Esophagus squamous epithelium (tissue), 4 donors: ENCODE data around the gene SEPTIN14.
"Not testable (repeated sequence)": the region's sequence is repeated elsewhere in the genome, so short reads cannot be mapped to it uniquely, and the experiment has no call there.

Experiments used
- CTCF ChIP-seq, 6 experiments: fragments of 450-650 bp in 4 of 6; fragments of 200-600 bp in 2 of 6; sonication (generic) in 2 of 6; IDR thresholded peaks; one replicate each; pipeline ENCODE4 v1.5.1; 2016 to 2019; ENCODE audit warnings: antibody characterized with exemption in 6 of 6, mild to moderate bottlenecking in 4 of 6, moderate library complexity in 4 of 6
- POLR2A ChIP-seq, 4 donors: fragments of 450-650 bp; IDR thresholded peaks; one replicate each; pipeline ENCODE4 v1.6.1; 2017; ENCODE audit warnings: antibody characterized with exemption in 4 of 4, mild to moderate bottlenecking in 4 of 4, moderate library complexity in 3 of 4

GRCh38 chr7:55862652-55863051 lies at the start of gene SEPTIN14:
- not testable (repeated sequence) for TF ChIP-seq POLR2A, CTCF (IDR thresholded peaks at IDR 0.05)
